Colonic mucosa (tissue), 4 donors: ENCODE results near the gene BRD7. TPM values are rescaled to one million over a fixed set of nuclear protein-coding genes. Genes with fewer than 3 reads are reported as not detected.
A peak's percentile ranks its signal among the peaks of the same experiment; 100 is the strongest.

Source experiments
- DNase-seq: peaks from one replicate; pipeline ENCODE4 v3.0.0-alpha.2; 2020
- H3K27ac ChIP-seq: fragments of 200-600 bp; one replicate; pipeline ENCODE4 v1.8.0; 2021
- H3K27me3 ChIP-seq: fragments of 200-600 bp; one replicate; pipeline ENCODE4 v1.8.0; 2021
- H3K36me3 ChIP-seq: fragments of 200-600 bp; one replicate; pipeline ENCODE4 v1.8.0; 2021
- H3K4me1 ChIP-seq: fragments of 200-600 bp; one replicate; pipeline ENCODE4 v1.8.0; 2021; ENCODE audit warnings: mild to moderate bottlenecking
- H3K4me3 ChIP-seq: fragments of 200-600 bp; one replicate; pipeline ENCODE4 v1.8.0; 2021
- H3K9ac ChIP-seq, 2 donors: one replicate each; pipeline ENCODE4 v1.7.0; 2013; ENCODE audit warnings: control low read depth in 2 of 2, low read depth in 2 of 2, low read length in 2 of 2
- H3K9me3 ChIP-seq: fragments of 200-600 bp; one replicate; pipeline ENCODE4 v1.8.0; 2021
- intact Hi-C: fragments of 100-400 bp; cut with DNase I; formaldehyde crosslinking; loops from one replicate; pipeline ENCODE4 v1.14.1; 2022
- total RNA-seq, 2 donors: library from RNA; stranded (reverse); fragmentation: NEBNext Ultra II Directional in 1 of 2; extraction: Animal tissue kit (Norgen Biotek cat#: 25700) in 1 of 2; gene quantifications; one replicate each; pipeline ENCODE4 v1.2.1, GENCODE V29; 2021
- TF ChIP-seq, protein P1 (sequence below): fragments of 200-600 bp; IDR thresholded peaks from one replicate; pipeline ENCODE4 v1.8.0; 2022; ENCODE audit warnings: antibody characterized with exemption, mild to moderate bottlenecking
- donor health status: healthy.
- donor health status: DM: no; HTN: no; CAD: no.
- donor health status: DM: no; HTN: no; CAD: no.

The BRD7 gene
- total RNA-seq, 2 donors from 2014 or later: 69.9 to 76.3 TPM

DNA sequence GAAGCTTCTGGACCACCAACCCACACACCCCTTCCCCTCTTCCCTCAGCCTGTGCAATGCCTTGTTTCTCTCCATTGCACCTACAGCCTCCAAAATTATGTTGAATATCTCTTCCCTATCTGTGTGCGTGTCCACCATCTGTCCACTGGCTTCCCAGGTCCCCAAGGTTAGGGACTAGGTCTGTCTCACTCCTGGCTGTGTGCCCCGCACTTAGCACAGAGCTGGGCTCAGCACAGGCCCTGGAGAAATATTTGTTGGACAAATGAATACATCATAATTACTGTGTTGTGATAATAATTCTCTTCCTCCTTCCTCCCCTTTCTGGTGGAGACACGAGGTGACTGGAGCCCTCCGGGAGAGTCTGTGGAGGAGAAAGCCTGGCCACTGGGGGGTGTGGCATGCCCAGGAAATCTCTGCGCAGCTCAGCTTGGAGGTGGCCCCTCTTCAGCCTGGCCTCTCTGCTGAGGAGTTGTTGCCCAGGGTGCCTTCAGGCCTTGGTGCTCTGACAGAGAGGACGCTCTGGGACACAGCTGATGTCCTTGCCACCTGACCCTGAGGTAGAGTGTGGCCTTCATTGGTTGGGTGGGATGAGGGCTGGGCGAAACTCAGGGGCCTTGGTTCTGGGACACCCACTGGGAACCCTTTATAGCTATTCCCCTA is 3.3 kb upstream of the BRD7 start:
- Histone ChIP-seq H3K4me3 (no peak overlapping the region), H3K4me1 (peaks cover 6% of the 10 kb centered on the region), H3K36me3 (no peaks in the 10 kb centered on the region), H3K9ac (no peak overlapping the region), H3K27me3 (no peaks in the 10 kb centered on the region), H3K27ac (no peak overlapping the region), H3K9me3 (no peaks in the 10 kb centered on the region)
- TF ChIP-seq, protein P1, sequence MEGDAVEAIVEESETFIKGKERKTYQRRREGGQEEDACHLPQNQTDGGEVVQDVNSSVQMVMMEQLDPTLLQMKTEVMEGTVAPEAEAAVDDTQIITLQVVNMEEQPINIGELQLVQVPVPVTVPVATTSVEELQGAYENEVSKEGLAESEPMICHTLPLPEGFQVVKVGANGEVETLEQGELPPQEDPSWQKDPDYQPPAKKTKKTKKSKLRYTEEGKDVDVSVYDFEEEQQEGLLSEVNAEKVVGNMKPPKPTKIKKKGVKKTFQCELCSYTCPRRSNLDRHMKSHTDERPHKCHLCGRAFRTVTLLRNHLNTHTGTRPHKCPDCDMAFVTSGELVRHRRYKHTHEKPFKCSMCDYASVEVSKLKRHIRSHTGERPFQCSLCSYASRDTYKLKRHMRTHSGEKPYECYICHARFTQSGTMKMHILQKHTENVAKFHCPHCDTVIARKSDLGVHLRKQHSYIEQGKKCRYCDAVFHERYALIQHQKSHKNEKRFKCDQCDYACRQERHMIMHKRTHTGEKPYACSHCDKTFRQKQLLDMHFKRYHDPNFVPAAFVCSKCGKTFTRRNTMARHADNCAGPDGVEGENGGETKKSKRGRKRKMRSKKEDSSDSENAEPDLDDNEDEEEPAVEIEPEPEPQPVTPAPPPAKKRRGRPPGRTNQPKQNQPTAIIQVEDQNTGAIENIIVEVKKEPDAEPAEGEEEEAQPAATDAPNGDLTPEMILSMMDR: no peak
- intact Hi-C loops: loop anchor here (5.0 to 10.0 kb wide), 3 partner anchors 133 to 433 kb away; no protein-coding TSS in a partner anchor
- DNase-seq: no peak

DNA sequence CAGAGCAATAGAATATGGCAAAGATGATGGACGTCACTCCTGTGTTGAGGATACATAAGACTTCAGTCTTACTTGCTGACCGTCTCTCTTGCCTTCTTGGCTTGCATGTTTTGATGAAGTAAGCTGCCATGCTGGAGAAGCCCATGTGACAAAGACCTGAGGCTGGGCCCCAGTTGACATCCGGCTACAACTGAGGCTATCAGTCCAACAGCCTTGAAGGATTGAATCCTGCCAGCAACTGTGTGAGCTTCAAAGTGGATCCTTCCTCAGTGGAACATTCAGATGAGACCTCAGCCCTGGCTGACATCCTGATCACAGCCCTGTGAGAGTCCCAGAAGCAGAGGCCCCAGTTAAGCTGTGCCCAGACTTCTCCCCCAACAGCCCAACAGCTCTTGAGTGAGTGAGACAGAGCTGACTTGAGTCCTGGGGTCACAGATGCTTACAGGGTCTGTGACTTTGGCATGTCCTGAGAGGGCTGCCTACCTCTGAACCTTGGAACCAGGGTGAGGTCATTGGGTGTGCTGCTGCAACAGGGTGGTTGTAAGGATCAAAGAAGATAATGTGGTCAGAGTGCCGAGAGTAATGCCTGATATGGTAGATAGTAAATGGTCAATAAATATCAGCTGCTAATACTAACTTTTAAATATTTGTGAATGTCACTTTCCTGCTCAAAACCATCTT is 2.4 kb upstream of the BRD7 start:
- DNase-seq: no peak
- intact Hi-C loops: loop anchor here (5.0 to 10.0 kb wide), 3 partner anchors 134 to 434 kb away; no protein-coding TSS in a partner anchor
- Histone ChIP-seq H3K4me3 (no peak overlapping the region), H3K9ac (no peak overlapping the region), H3K4me1 (peaks cover 7% of the 10 kb centered on the region), H3K27ac (no peak overlapping the region), H3K9me3 (no peaks in the 10 kb centered on the region), H3K27me3 (no peaks in the 10 kb centered on the region), H3K36me3 (peaks cover 4% of the 10 kb centered on the region)
- TF ChIP-seq, protein P1: no peak

DNA sequence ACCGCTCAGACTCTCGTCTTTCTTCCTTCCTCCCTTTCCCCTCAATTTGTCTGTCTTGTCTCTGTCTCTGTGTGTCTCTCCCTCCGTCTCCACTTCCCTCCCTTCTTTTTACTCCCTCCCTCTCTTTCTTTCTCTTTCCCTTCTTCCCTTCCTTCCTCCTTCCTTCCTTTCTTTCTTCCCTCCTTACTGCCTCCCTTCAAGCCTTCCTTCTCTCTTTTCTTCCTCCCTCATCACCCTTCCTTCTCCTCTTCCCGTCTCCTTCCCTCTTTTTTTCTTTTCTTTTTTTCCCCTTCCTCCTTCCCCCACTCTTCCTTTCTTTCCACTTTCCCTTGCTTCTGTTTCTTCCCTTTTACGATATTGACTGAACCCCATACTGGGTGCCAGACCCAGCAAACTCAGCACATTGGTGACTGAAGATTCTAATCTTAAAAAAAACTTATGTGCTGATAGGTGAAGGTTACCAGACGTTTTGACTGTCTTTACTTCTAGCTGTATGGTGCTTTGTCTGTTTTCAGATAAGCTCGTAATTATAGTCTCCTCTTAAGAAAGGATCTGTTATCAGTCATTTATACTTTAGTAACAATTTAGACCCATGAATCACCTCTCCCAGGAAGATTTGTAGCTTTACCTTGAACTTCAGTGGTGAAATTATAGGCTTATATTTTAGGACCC is 481 bp upstream of the BRD7 start:
- Histone ChIP-seq H3K9me3 (no peaks in the 10 kb centered on the region), H3K36me3 (peaks cover 4% of the 10 kb centered on the region), H3K27me3 (no peaks in the 10 kb centered on the region), H3K9ac (peak overlapping the region in 1 of 2 donors; percentile 54), H3K4me3 (peak overlapping the region; percentile 25), H3K4me1 (peaks cover 7% of the 10 kb centered on the region), H3K27ac (no peak overlapping the region)
- TF ChIP-seq, protein P1: no peak
- no peak for DNase-seq
- intact Hi-C loops: loop anchor here (10.0 kb wide), 1 partner anchor 124 kb away; no protein-coding TSS in a partner anchor

DNA sequence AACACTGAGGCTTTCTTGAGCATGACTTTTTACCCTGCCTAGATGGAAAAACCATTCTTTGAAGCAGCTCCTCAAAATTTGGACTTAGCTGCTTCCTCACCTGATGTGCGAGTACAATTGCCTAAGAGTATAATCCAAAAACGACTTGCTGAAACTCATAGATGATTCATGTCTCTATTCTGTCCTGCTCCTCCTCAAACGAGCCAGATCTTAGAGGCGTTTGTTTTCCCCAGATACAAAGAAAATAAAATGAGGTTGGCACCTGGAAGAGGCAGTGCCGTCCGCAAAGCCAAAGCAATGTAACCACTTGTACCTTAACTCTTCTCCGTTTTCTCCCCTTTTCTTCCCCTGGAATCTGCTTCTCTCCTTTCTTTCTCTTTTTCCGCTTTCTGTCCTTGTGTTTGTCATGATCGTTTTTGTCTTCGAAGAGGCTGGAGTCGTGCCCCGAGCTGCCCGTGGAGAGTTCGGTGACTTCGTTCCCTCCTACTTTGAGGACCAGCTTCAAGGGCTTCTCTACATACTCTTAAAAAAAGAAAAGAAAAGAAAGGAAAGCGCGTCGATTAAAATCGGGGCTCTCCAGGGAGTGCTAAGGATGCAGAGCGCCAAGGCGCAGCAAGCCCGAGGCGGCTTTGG is 895 bp downstream of the BRD7 start:
- TF ChIP-seq, protein P1: no peak
- H3K27ac ChIP-seq: no peak overlapping the region

More for the DNA sequence above, 895 bp downstream of the BRD7 start:
- Histone ChIP-seq H3K36me3 (peaks cover 4% of the 10 kb centered on the region), H3K4me1 (peaks cover 7% of the 10 kb centered on the region), H3K9me3 (no peaks in the 10 kb centered on the region), H3K4me3 (peak overlapping the region; percentile 92), H3K9ac (peak overlapping the region; percentile 70 to 80), H3K27me3 (no peaks in the 10 kb centered on the region)
- DNase-seq: no peak
- intact Hi-C loops: loop anchor here (10.0 kb wide), 1 partner anchor 123 kb away; no protein-coding TSS in a partner anchor
